Ishikawa (cell line): Measurements from ENCODE around the gene LSAMP.

ENCODE experiments used
- CREB1 ChIP-seq: IDR thresholded peaks from 2 replicates; pipeline ENCODE4 v1.6.1; 2012; ENCODE audit warnings: low read depth
- EP300 ChIP-seq: IDR thresholded peaks from 2 replicates; pipeline ENCODE4 v1.6.1; 2012; ENCODE audit warnings: borderline replicate concordance
- FOXM1 ChIP-seq: IDR thresholded peaks from 2 replicates; pipeline ENCODE4 v1.6.1; 2012; ENCODE audit warnings: low read depth, borderline replicate concordance
- TF ChIP-seq, protein P1 (sequence below): IDR thresholded peaks from 2 replicates; pipeline ENCODE4 v1.6.1; 2012

DNA sequence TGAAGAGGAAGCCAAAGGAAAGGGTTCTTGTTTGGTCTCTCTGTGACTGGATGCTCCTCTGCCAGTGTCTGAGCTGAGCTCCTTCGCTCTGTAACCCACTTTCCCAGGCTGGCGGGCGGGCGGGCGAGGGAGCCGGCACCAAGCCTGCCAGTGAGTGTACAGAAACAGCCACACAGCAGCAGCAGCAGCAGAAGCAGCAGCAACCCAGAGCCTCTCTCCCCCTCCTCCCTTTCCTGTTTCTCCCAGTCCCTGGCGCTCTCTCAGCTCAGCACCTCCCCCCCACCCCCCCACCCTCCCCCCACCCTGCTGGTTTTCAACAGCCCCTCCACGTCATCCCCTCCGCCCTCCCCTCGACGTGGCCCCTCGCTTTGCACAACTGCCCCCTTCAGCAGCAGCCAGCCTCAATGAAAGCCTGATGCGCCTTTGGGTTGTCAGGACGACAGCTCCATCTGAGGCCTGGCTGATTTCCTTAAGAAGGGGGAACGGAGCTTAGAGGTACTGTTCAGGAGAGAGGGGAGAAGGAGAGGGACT lies at the start of gene LSAMP:
- TF ChIP-seq CREB1 (no peak), FOXM1 (no peak), EP300 (no peak)
- TF ChIP-seq, protein P1, sequence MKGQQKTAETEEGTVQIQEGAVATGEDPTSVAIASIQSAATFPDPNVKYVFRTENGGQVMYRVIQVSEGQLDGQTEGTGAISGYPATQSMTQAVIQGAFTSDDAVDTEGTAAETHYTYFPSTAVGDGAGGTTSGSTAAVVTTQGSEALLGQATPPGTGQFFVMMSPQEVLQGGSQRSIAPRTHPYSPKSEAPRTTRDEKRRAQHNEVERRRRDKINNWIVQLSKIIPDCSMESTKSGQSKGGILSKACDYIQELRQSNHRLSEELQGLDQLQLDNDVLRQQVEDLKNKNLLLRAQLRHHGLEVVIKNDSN: no peak
